HG02588 (cell line): ENCODE results near the gene TRIO.
"Not testable (repeated sequence)": the region's sequence is repeated elsewhere in the genome, so short reads cannot be mapped to it uniquely, and the experiment has no call there.

Experiments
- ATAC-seq: cut with Tn5 transposase; IDR thresholded peaks from one replicate; pipeline ENCODE4 v1.9.1; 2021; ENCODE audit warnings: mild to moderate bottlenecking, moderate library complexity; ENCODE audit not compliant: unreplicated experiment

Gene TRIO

GRCh38 chr5:14516901-14517300 is 373.8 kb downstream of the TRIO start:
- no peak for ATAC-seq

- no peak for ATAC-seq
Observed at GRCh38 chr5:14518638-14519037, 375.5 kb downstream of the TRIO start.

- no peak for ATAC-seq
Observed at GRCh38 chr5:14521748-14522147, 378.6 kb downstream of the TRIO start.

GRCh38 chr5:14522721-14523120 is 379.6 kb downstream of the TRIO start:
- ATAC-seq: no peak

GRCh38 chr5:14523243-14524034 is 380.3 kb downstream of the TRIO start:
- ATAC-seq: no peak

GRCh38 chr5:14525397-14525796 is 382.3 kb downstream of the TRIO start:
- no peak for ATAC-seq

GRCh38 chr5:14526493-14526892 is 383.4 kb downstream of the TRIO start:
- ATAC-seq: no peak

GRCh38 chr5:14528115-14528514 is 385.0 kb downstream of the TRIO start:
- no peak for ATAC-seq

- ATAC-seq: no peak
Observed at GRCh38 chr5:14528926-14529325, 385.8 kb downstream of the TRIO start.

GRCh38 chr5:14531668-14532067 is 388.5 kb downstream of the TRIO start:
- no peak for ATAC-seq

GRCh38 chr5:14532180-14532579 is 389.0 kb downstream of the TRIO start:
- no peak for ATAC-seq

GRCh38 chr5:14534773-14535172 is 391.6 kb downstream of the TRIO start:
- no peak for ATAC-seq

- no peak for ATAC-seq
Observed at GRCh38 chr5:14545308-14545707, 402.2 kb downstream of the TRIO start.

GRCh38 chr5:14545862-14546261 is 402.7 kb downstream of the TRIO start:
- ATAC-seq: no peak

- no peak for ATAC-seq
Observed at GRCh38 chr5:14547666-14548065, 404.5 kb downstream of the TRIO start.

GRCh38 chr5:14551211-14551610 is 408.1 kb downstream of the TRIO start:
- no peak for ATAC-seq

- no peak for ATAC-seq
Observed at GRCh38 chr5:14552017-14552416, 408.9 kb downstream of the TRIO start.

GRCh38 chr5:14554288-14554687 is 411.1 kb downstream of the TRIO start:
- ATAC-seq: not testable (repeated sequence)

- ATAC-seq: no peak
Observed at GRCh38 chr5:14556015-14556414, 412.9 kb downstream of the TRIO start.

- no peak for ATAC-seq
Observed at GRCh38 chr5:14557203-14557770, 414.1 kb downstream of the TRIO start.

GRCh38 chr5:14557791-14558415 is 414.8 kb downstream of the TRIO start:
- no peak for ATAC-seq
